Astrocyte (in vitro differentiated cells and primary cell): ENCODE results near the gene PADI2.

Experiments
- CTCF ChIP-seq: IDR thresholded peaks from 2 replicates; pipeline ENCODE4 v1.5.1; 2011; ENCODE audit warnings: low read depth, mild to moderate bottlenecking, inconsistent platforms, low read length, moderate library complexity; ENCODE audit not compliant: insufficient read depth
- EZH2 ChIP-seq: IDR thresholded peaks from 2 replicates; pipeline ENCODE4 v1.6.1; 2012; ENCODE audit warnings: mild to moderate bottlenecking, low read length, inconsistent platforms; ENCODE audit not compliant: insufficient read depth

DNA sequence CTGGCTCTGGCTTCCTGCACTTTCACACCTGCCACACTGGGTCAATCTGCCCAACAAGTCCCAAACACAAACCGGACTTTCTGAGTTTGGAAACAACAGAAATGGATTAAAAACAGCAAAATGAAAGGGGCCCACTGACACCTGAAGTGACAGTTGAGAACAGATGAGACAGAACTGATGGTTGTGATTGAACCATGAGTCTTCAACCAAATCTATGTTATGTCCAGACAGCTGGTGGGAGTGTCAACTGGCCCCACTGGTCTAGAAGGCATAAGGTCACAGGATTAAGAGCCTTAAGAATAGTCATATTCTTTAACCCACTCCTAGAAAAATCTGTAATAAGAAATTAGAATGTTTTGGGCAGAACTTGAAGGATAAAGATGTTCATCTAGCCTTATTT lies 94.5 kb downstream of the PADI2 start:
- no peak for TF ChIP-seq CTCF
- no peak for TF ChIP-seq EZH2
